HG02763 (cell line): ENCODE results near the gene ASGR1.

Source experiments
- ATAC-seq: cut with Tn5 transposase; IDR thresholded peaks from one replicate; pipeline ENCODE4 v1.9.1; 2021; ENCODE audit warnings: mild to moderate bottlenecking, moderate library complexity; ENCODE audit not compliant: unreplicated experiment

Gene ASGR1

GRCh38 chr17:7216242-7217112 is 37.3 kb upstream of the ASGR1 start:
- no peak for ATAC-seq

- ATAC-seq, result no peak
These were observed 36.5 kb upstream of the ASGR1 start for GRCh38 chr17:7215652-7216180.

- ATAC-seq, result no peak
These were observed 36.0 kb upstream of the ASGR1 start for GRCh38 chr17:7215136-7215638.

DNA sequence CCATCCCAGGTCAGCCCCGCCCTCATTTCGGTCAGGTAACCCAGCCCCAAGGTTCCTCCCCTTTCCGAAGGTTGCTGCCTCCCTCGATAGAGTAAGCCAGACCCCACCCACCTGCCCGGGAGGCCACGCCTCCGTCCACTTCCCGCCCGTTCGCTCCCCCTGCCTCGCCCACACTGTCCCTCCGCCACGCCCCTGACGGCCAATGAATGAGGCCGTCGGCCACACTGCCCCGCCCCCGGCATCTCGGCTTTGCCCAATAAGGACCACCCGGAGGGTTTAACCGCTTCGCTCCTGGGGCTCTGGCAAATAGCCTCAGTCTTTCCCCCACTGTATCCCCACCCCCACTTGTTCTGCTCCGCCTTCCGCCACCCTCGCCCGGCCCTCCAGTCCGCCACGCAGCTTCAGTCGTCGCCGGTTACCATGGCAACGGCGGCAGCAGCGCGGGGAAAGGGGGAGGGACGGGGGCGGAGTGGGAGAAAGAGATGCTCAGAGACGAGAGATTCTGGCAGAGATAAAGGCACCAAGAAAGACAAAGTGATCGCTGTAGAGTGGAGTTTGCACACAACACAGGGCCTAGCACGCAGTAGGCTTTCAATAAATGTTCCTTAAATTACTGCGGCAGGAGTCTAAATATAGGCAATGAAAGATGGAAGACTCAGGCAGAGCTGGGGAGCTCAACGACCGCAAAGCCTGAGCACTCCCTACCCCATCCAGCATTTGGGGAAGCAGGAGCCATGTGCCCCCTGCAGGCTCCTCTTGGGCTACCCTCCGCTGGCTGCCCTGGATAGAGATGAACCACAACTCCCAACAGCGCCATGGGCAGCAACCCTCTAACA is 35.3 kb upstream of the ASGR1 start:
- ATAC-seq, result peak; percentile 81

DNA sequence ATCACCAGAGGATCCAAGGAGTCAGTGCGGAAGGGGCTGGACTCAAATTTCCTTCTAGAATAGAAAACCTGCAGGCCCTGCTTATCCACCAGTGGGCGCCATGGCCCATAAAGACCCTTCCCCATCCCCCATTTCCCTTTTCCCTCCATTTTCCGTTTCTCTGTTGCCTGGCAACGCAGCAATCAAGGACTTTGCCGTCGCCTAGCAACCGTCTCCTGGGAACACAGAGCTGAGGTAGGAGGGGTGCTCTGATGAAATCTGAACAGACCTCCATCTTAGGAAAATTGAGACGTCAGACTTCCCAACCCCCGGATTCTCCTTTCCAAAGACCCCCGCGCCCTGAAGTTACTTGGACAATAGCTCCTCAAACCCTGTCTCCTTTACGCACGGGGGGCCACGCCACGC is 34.7 kb upstream of the ASGR1 start:
- ATAC-seq, result no peak

- no peak for ATAC-seq
These were observed 32.5 kb upstream of the ASGR1 start for GRCh38 chr17:7211491-7212273.

DNA sequence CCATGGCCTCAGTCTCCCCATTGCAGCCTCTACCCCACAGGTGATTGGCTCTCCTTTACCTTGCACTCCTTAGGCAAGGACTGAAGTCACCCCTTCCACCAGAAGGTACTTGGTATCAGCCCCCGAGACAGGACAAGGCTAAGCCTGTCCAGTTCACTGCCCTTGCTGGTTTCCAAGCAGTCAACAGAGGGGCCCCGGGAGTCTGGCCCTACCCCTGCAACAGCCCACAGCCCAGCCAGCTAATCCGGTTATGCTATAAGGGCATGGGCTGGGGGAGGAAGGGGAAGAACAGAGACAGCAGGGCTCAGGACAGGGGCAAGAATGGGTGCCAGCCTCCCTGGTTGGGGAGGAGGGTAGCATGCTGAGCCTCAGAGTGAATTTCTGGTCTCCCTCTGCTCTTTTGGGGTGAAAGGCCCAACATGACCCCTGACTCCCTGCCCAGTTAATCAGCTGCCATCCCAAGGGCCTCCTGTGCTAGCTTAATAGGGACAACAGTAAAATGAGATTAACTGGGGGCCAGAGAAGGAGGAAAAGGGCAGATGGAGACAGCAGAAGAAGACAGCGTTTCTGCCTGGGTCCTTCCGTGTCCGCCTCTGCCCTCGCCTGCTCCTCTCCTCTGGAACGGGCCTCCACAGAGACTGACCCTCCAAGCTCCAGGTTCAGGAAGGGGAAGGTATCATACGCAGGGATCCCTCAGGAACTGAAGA is 29.7 kb upstream of the ASGR1 start:
- ATAC-seq, result no peak

GRCh38 chr17:7208027-7208571 is 28.9 kb upstream of the ASGR1 start:
- no peak for ATAC-seq

DNA sequence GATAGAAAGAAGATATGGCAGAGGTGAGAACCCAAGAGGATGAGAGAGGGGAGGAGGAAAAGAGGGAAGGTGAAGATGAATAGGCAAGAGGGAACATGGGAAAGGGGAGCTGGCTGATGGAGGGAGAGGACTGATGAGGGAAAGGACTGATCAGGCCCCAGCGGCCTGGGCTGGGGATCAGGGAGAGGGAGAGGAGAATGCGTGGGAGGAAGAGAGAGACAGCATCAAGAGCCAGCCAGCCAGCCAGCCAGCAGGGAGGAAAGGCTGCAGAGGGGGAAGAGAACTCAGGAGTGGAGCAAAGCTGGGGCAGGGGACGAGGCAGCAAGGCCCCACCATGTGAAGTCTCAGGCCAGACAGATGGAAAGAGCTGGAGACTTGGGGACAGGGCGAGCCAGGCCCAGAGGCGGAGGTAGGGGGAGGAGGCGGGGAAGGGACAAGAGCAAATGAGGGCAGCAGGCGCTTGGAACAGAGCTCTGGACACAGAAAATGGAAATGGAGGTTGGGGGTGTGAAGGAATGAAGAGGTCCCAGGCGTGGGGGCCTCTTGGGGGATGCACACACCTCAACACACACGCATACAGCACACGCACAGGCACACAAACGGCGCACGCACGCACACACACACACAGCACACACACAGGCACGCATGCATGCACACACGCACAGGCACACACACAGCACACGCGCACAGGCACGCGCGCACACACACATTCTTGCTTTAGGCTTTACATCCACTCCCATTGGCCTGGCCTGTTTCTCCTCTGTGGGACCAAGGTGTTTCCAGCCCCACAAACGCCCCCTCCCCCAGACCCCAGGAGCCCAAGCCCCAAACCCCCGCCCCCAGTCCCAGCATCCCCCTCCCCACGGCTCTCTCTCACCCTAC is 28.2 kb upstream of the ASGR1 start:
- no peak for ATAC-seq

- no peak for ATAC-seq
These were observed 26.4 kb upstream of the ASGR1 start for GRCh38 chr17:7205561-7205960.

GRCh38 chr17:7204828-7205461 is 25.8 kb upstream of the ASGR1 start:
- peak; percentile 77 for ATAC-seq

DNA sequence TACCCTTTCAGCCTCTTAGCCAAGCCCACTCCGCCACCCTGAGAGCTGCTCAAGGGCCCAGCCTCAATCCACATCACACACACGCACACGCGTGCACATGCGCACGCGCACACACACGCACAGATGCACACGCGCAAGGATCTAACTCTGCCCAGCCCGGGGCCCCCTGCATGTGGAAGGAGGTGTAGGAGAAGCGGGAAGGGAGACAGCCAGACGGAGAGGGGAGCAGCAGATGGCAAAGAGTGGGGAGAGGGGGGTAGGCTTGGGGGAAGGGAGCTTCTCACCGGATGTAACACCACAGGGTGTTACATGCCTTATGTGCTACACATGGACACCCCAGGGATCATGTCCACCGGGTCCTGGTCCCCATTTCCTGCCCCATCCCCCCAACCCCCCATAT is 25.2 kb upstream of the ASGR1 start:
- ATAC-seq, result no peak

DNA sequence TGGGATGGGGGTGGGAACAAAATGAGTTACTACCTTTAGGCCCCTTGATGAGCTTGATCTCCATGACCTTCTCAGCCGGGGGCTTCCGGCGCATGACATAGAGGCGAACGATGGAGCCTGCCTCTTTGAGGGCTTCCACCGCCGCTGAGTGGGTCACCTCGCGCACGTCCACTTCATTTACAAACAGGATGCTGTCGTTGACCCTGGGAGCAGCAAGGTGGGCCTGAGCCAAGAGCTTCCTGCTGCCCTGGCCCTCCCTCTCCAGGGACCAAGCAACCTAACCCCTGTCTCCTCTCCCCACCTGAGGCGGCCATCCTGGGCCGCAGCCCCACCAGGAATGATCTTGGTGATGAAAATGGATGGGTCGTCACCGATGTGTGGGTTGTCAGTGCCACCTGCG is 24.2 kb upstream of the ASGR1 start:
- no peak for ATAC-seq

- ATAC-seq, result no peak
These were observed 17.7 kb upstream of the ASGR1 start for GRCh38 chr17:7196651-7197401.

- ATAC-seq, result no peak
These were observed 16.8 kb upstream of the ASGR1 start for GRCh38 chr17:7195971-7196370.

GRCh38 chr17:7192271-7192937 is 13.2 kb upstream of the ASGR1 start:
- no peak for ATAC-seq

- ATAC-seq, result no peak
These were observed 12.6 kb upstream of the ASGR1 start for GRCh38 chr17:7191571-7192270.
